ENCODE measurements around the gene MEG3.

Gene MEG3

GRCh38 chr14:100825713-100826331 is at the start of gene MEG3:
TSS of gene MEG3 (plus strand) at chr14:100826118.
- DNase-seq (ENCODE audit: low read depth in 1 of 2, low spot score in 1 of 2) = no peak

GRCh38 chr14:100776681-100777365 is 49.1 kb upstream of the MEG3 start:
- no peak for DNase-seq (ENCODE audit: low read depth in 1 of 2, low spot score in 1 of 2)

- no peak for DNase-seq (ENCODE audit: low read depth in 1 of 2, low spot score in 1 of 2)
These were observed 48.5 kb upstream of the MEG3 start for GRCh38 chr14:100777366-100777817.

- no peak for DNase-seq (ENCODE audit: low read depth in 1 of 2, low spot score in 1 of 2)
These were observed 47.9 kb upstream of the MEG3 start for GRCh38 chr14:100777818-100778525.

GRCh38 chr14:100778526-100778882 is 47.4 kb upstream of the MEG3 start:
- DNase-seq (ENCODE audit: low read depth in 1 of 2, low spot score in 1 of 2) = no peak

- no peak for DNase-seq (ENCODE audit: low read depth in 1 of 2, low spot score in 1 of 2)
These were observed 46.8 kb upstream of the MEG3 start for GRCh38 chr14:100778951-100779690.

GRCh38 chr14:100779691-100780080 is 46.2 kb upstream of the MEG3 start:
- DNase-seq (ENCODE audit: low read depth in 1 of 2, low spot score in 1 of 2) = no peak

- DNase-seq (ENCODE audit: low read depth in 1 of 2, low spot score in 1 of 2) = no peak
These were observed 45.7 kb upstream of the MEG3 start for GRCh38 chr14:100780246-100780645.

- no peak for DNase-seq (ENCODE audit: low read depth in 1 of 2, low spot score in 1 of 2)
These were observed 45.1 kb upstream of the MEG3 start for GRCh38 chr14:100780646-100781355.

GRCh38 chr14:100781952-100782351 is 44.0 kb upstream of the MEG3 start:
- no peak for DNase-seq (ENCODE audit: low read depth in 1 of 2, low spot score in 1 of 2)

GRCh38 chr14:100782516-100783320 is 43.2 kb upstream of the MEG3 start:
- DNase-seq (ENCODE audit: low read depth in 1 of 2, low spot score in 1 of 2) = no peak

GRCh38 chr14:100783630-100784370 is 42.1 kb upstream of the MEG3 start:
- DNase-seq (ENCODE audit: low read depth in 1 of 2, low spot score in 1 of 2) = no peak

GRCh38 chr14:100784523-100785337 is 41.2 kb upstream of the MEG3 start:
- no peak for DNase-seq (ENCODE audit: low read depth in 1 of 2, low spot score in 1 of 2)

GRCh38 chr14:100785338-100785615 is 40.6 kb upstream of the MEG3 start:
- no peak for DNase-seq (ENCODE audit: low read depth in 1 of 2, low spot score in 1 of 2)

GRCh38 chr14:100785626-100786025 is 40.3 kb upstream of the MEG3 start:
- no peak for DNase-seq (ENCODE audit: low read depth in 1 of 2, low spot score in 1 of 2)

- no peak for DNase-seq (ENCODE audit: low read depth in 1 of 2, low spot score in 1 of 2)
These were observed 39.8 kb upstream of the MEG3 start for GRCh38 chr14:100786131-100786530.

GRCh38 chr14:100786576-100787219 is 39.2 kb upstream of the MEG3 start:
- no peak for DNase-seq (ENCODE audit: low read depth in 1 of 2, low spot score in 1 of 2)

GRCh38 chr14:100787659-100788058 is 38.3 kb upstream of the MEG3 start:
- DNase-seq (ENCODE audit: low read depth in 1 of 2, low spot score in 1 of 2) = no peak
